Thyroid gland (tissue), 4 donors: Measurements from ENCODE around the gene MARK4. TPM values are rescaled to one million over a fixed set of nuclear protein-coding genes. Genes with fewer than 3 reads are reported as not detected.

Source experiments
- DNase-seq, 2 donors: peaks; one replicate each; pipeline ENCODE4 v3.0.0-alpha.2; 2019
- H3K27ac ChIP-seq, 3 donors: fragments of 200-600 bp; sonication (generic); 1 replicate in 2 of 3; 2 replicates in 1 of 3; pipeline ENCODE4 v1.5.1; 2016 to 2019; ENCODE audit warnings: mild to moderate bottlenecking in 1 of 3, moderate library complexity in 1 of 3
- H3K27me3 ChIP-seq: fragments of 200-600 bp; sonication (generic); one replicate; pipeline ENCODE4 v1.5.1; 2019
- H3K36me3 ChIP-seq, 2 donors: fragments of 200-600 bp; sonication (generic); one replicate each; pipeline ENCODE4 v1.5.1; 2016 to 2019
- H3K4me1 ChIP-seq, 2 donors: fragments of 200-600 bp; sonication (generic); one replicate each; pipeline ENCODE4 v1.5.1; 2017 to 2019
- H3K4me3 ChIP-seq, 3 donors: fragments of 200-600 bp; sonication (generic); replicated peaks in 1 of 3; 1 replicate in 2 of 3; 2 replicates in 1 of 3; pipeline ENCODE4 v1.5.1; 2016; ENCODE audit warnings: mild to moderate bottlenecking in 1 of 3
- H3K9me3 ChIP-seq: fragments of 200-600 bp; sonication (generic); one replicate; pipeline ENCODE4 v1.5.1; 2017
- POLR2A ChIP-seq, 2 donors: fragments of 450-650 bp; IDR thresholded peaks; one replicate each; pipeline ENCODE4 v1.6.1; 2017; ENCODE audit warnings: antibody characterized with exemption in 2 of 2, mild to moderate bottlenecking in 2 of 2, moderate library complexity in 1 of 2
- WGBS, 2 donors: methylation state at CpG; one replicate each; pipeline ENCODE4 v1.1.5; 2017; 5-methylcytosine and 5-hydroxymethylcytosine counted together
- intact Hi-C: fragments of 100-400 bp; cut with DNase I; formaldehyde crosslinking; loops from one replicate; pipeline ENCODE4 v1.15.1; 2023
- total RNA-seq, 4 donors: library from RNA; depleted of rRNA; stranded (reverse); fragments of >200 nt; gene quantifications; one replicate each; pipeline ENCODE4 v1.2.3, GENCODE V29; 2016
- TF ChIP-seq, protein P1 (sequence below), 6 experiments: fragments of 200-600 bp in 3 of 6; fragments of 450-650 bp in 3 of 6; sonication (generic) in 3 of 6; IDR thresholded peaks; one replicate each; pipeline ENCODE4 v1.5.1; 2016 to 2019; ENCODE audit warnings: antibody characterized with exemption in 6 of 6, mild to moderate bottlenecking in 2 of 6, inconsistent platforms in 1 of 6, moderate library complexity in 1 of 6

The MARK4 gene
- total RNA-seq, 4 donors from 2014 or later = 18.5 to 25.1 (median 22.1) TPM

DNA sequence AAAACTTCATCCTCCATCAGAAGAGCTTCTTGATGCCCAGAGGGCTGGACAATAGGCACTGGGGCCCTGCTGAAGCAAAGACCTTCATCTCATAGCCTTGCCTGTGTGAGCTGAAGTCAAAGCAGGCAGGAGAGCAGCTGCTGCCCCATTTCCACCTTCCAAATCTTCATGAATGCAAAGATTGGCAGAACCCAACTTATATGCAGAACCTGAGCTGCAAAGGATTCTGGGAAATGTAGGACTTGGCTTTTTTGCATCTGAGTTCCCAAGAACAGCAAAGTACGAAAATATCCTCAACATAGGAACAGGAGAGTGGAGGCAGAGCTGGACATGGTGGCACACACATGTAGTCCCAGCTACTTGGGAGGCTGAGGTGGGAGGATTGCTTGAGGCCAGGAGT is 40.8 kb downstream of the MARK4 start:
- DNase-seq = no peak
- Histone ChIP-seq H3K27ac (no peak overlapping the region), H3K4me1 (peaks cover 0 to 4% of the 10 kb centered on the region in 2 donors), H3K36me3 (peaks cover 11 to 16% of the 10 kb centered on the region in 2 donors), H3K4me3 (no peak overlapping the region), H3K27me3 (no peaks in the 10 kb centered on the region), H3K9me3 (no peaks in the 10 kb centered on the region)
- intact Hi-C loops = no loop called here
- WGBS, 2 donors = 97 to 100% methylated on average over 1 of the region's 1 CpG
- TF ChIP-seq, protein P1, sequence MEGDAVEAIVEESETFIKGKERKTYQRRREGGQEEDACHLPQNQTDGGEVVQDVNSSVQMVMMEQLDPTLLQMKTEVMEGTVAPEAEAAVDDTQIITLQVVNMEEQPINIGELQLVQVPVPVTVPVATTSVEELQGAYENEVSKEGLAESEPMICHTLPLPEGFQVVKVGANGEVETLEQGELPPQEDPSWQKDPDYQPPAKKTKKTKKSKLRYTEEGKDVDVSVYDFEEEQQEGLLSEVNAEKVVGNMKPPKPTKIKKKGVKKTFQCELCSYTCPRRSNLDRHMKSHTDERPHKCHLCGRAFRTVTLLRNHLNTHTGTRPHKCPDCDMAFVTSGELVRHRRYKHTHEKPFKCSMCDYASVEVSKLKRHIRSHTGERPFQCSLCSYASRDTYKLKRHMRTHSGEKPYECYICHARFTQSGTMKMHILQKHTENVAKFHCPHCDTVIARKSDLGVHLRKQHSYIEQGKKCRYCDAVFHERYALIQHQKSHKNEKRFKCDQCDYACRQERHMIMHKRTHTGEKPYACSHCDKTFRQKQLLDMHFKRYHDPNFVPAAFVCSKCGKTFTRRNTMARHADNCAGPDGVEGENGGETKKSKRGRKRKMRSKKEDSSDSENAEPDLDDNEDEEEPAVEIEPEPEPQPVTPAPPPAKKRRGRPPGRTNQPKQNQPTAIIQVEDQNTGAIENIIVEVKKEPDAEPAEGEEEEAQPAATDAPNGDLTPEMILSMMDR (IDR thresholded peaks at IDR 0.05) = no peak
- TF ChIP-seq POLR2A (IDR thresholded peaks at IDR 0.05) = no peak

- no peak for TF ChIP-seq POLR2A (IDR thresholded peaks at IDR 0.05)
- TF ChIP-seq, protein P1 (IDR thresholded peaks at IDR 0.05) = no peak
- peaks cover 5 to 11% of the 10 kb centered on the region in 2 donors for H3K36me3 ChIP-seq
- H3K4me1 ChIP-seq = peaks cover 0 to 4% of the 10 kb centered on the region in 2 donors
- H3K4me3 ChIP-seq = no peak overlapping the region
- no peaks in the 10 kb centered on the region for H3K27me3 ChIP-seq
- intact Hi-C loops = no loop called here
- H3K9me3 ChIP-seq = no peaks in the 10 kb centered on the region
- DNase-seq = no peak
- H3K27ac ChIP-seq = no peak overlapping the region
- 93 to 97% methylated on average over 4 of the region's 4 CpGs for WGBS, 2 donors
Observed at GRCh38 chr19:45293682-45294081, 42.6 kb downstream of the MARK4 start.

- no peak for TF ChIP-seq POLR2A (IDR thresholded peaks at IDR 0.05)
- TF ChIP-seq, protein P1 (IDR thresholded peaks at IDR 0.05) = no peak
- Histone ChIP-seq H3K4me3 (no peak overlapping the region), H3K27ac (no peak overlapping the region), H3K4me1 (peaks cover 0 to 4% of the 10 kb centered on the region in 2 donors), H3K27me3 (no peaks in the 10 kb centered on the region), H3K9me3 (no peaks in the 10 kb centered on the region), H3K36me3 (peaks cover 5 to 11% of the 10 kb centered on the region in 2 donors)
- intact Hi-C loops = no loop called here
- peak in 1 of 2 donors; percentile 66 for DNase-seq
- WGBS, 2 donors = 70 to 85% methylated on average over 12 of the region's 12 CpGs
Observed at GRCh38 chr19:45294291-45295029, 43.4 kb downstream of the MARK4 start.

DNA sequence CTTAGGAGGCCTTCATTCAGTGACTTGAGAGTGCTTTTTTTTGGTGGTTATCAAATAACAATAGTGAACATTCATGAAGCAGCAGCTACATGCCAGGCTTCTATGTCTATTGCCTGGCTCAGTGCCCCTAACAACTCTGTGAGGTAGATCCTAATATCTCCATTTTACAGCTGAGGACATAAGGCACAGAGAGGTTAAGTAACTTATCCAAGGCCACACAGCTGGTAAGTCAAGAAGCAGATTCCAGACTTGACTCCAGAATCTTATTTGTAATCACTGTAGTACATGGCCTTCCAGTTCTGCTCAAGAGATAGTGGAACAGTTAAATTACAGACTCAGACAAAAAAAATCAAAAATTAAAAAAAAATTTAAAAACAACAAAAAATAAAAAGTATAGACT is 44.8 kb downstream of the MARK4 start:
- no peak overlapping the region for H3K27ac ChIP-seq
- H3K27me3 ChIP-seq = no peaks in the 10 kb centered on the region
- peaks cover 6% of the 10 kb centered on the region in 2 donors for H3K36me3 ChIP-seq
- intact Hi-C loops = no loop called here
- no peaks in the 10 kb centered on the region for H3K9me3 ChIP-seq
- H3K4me3 ChIP-seq = no peak overlapping the region
- TF ChIP-seq POLR2A (IDR thresholded peaks at IDR 0.05) = no peak
- TF ChIP-seq, protein P1 (IDR thresholded peaks at IDR 0.05) = no peak
- peaks cover 0 to 4% of the 10 kb centered on the region in 2 donors for H3K4me1 ChIP-seq
- no peak for DNase-seq

DNA sequence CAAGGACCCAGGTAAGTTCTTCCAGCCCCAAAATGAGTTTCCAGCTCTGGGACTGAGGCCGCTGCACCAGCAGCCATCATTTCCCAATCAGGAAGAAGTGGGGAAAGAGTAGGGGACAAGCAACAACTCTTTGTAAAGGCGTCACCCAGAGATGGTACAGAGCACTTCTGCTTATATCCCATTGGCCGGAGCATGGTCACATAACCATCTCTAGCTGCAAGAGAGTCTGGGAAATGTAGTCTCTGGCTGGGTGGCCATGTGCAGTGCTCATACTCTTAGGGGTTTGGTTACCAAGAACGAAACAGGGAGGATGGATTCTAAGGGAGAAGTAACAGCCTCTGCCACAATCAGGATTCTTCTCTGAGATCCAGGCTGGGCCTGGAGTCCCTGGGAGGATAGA is 45.3 kb downstream of the MARK4 start:
- peaks cover 3 to 9% of the 10 kb centered on the region in 2 donors for H3K36me3 ChIP-seq

More for the DNA sequence above, 45.3 kb downstream of the MARK4 start:
- Histone ChIP-seq H3K27ac (no peak overlapping the region), H3K9me3 (no peaks in the 10 kb centered on the region), H3K27me3 (no peaks in the 10 kb centered on the region), H3K4me1 (peaks cover 0 to 4% of the 10 kb centered on the region in 2 donors), H3K4me3 (no peak overlapping the region)
- TF ChIP-seq, protein P1 (IDR thresholded peaks at IDR 0.05) = no peak
- no peak for TF ChIP-seq POLR2A (IDR thresholded peaks at IDR 0.05)
- intact Hi-C loops = no loop called here
- 97 to 98% methylated on average over 4 of the region's 4 CpGs for WGBS, 2 donors
- DNase-seq = no peak
